Lower leg skin (tissue), 3 donors: ENCODE measurements around the gene TACR2.

Source experiments
- CTCF ChIP-seq, 3 donors: fragments of 450-650 bp; IDR thresholded peaks; one replicate each; pipeline ENCODE4 v1.5.1; 2016; ENCODE audit warnings: antibody characterized with exemption in 3 of 3, mild to moderate bottlenecking in 3 of 3, moderate library complexity in 2 of 3
- POLR2A ChIP-seq, 2 donors: fragments of 450-650 bp; IDR thresholded peaks; one replicate each; pipeline ENCODE4 v1.6.1; 2016 to 2017; ENCODE audit warnings: antibody characterized with exemption in 2 of 2, mild to moderate bottlenecking in 1 of 2, moderate library complexity in 1 of 2

GRCh38 chr10:69455006-69455763 is 38.5 kb upstream of the TACR2 start:
- no peak for TF ChIP-seq POLR2A (IDR thresholded peaks at IDR 0.05)
- no peak for TF ChIP-seq CTCF (IDR thresholded peaks at IDR 0.05)
